ENCODE measurements around the gene LAGE3.
A peak's percentile ranks its signal among the peaks of the same experiment; 100 is the strongest.

LAGE3 gene

GRCh38 chrX:154441984-154442707, 36.9 kb downstream of the LAGE3 start:
- no peak overlapping the region for H3K4me3 ChIP-seq (ENCODE audit: low read depth, low read length)
- DNase-seq (ENCODE audit: low read depth), result no peak
- TF ChIP-seq MAX (IDR thresholded peaks at IDR 0.05; ENCODE audit: low read depth, low read length), result no peak

- TF ChIP-seq MYC (IDR thresholded peaks at IDR 0.05; ENCODE audit: low read depth, low read length), result no peak
- TF ChIP-seq CTCF (IDR thresholded peaks at IDR 0.05; ENCODE audit: low read depth, low read length), result no peak
- TF ChIP-seq MAX (IDR thresholded peaks at IDR 0.05; ENCODE audit: low read depth, low read length), result no peak
- TF ChIP-seq POLR2A (IDR thresholded peaks at IDR 0.05; ENCODE audit: extremely low read depth, insufficient read length), result no peak
- DNase-seq (ENCODE audit: low read depth), result no peak
- no peak overlapping the region for H3K4me3 ChIP-seq (ENCODE audit: low read depth, low read length)
Measured at GRCh38 chrX:154441564-154441963, 37.5 kb downstream of the LAGE3 start.

GRCh38 chrX:154440623-154441357, 38.3 kb downstream of the LAGE3 start:
- TF ChIP-seq POLR2A (IDR thresholded peaks at IDR 0.05; ENCODE audit: extremely low read depth, insufficient read length) (no peak), CTCF (IDR thresholded peaks at IDR 0.05; ENCODE audit: low read depth, low read length) (no peak), MYC (IDR thresholded peaks at IDR 0.05; ENCODE audit: low read depth, low read length) (no peak), MAX (IDR thresholded peaks at IDR 0.05; ENCODE audit: low read depth, low read length) (no peak)
- no peak for DNase-seq (ENCODE audit: low read depth)
- H3K4me3 ChIP-seq (ENCODE audit: low read depth, low read length), result no peak overlapping the region

- TF ChIP-seq POLR2A (IDR thresholded peaks at IDR 0.05; ENCODE audit: extremely low read depth, insufficient read length), result no peak
- TF ChIP-seq MYC (IDR thresholded peaks at IDR 0.05; ENCODE audit: low read depth, low read length), result no peak
- no peak for DNase-seq (ENCODE audit: low read depth)
Measured at GRCh38 chrX:154439841-154440240, 39.2 kb downstream of the LAGE3 start.

GRCh38 chrX:154437971-154438893, 40.8 kb downstream of the LAGE3 start:
- TF ChIP-seq CTCF (IDR thresholded peaks at IDR 0.05; ENCODE audit: low read depth, low read length), result no peak
- no peak for TF ChIP-seq POLR2A (IDR thresholded peaks at IDR 0.05; ENCODE audit: extremely low read depth, insufficient read length)
- no peak for TF ChIP-seq MAX (IDR thresholded peaks at IDR 0.05; ENCODE audit: low read depth, low read length)
- no peak for TF ChIP-seq MYC (IDR thresholded peaks at IDR 0.05; ENCODE audit: low read depth, low read length)
- DNase-seq (ENCODE audit: low read depth), result no peak
- H3K4me3 ChIP-seq (ENCODE audit: low read depth, low read length), result peak overlapping the region; percentile 50

More at GRCh38 chrX:154439841-154440240, 39.2 kb downstream of the LAGE3 start:
- H3K4me3 ChIP-seq (ENCODE audit: low read depth, low read length), result no peak overlapping the region

GRCh38 chrX:154436983-154437752, 41.9 kb downstream of the LAGE3 start, which contains the start of gene GDI1:
Gene GDI1 (plus strand): TSS chrX:154437154. CDS start chrX:154437255, 101 bp downstream.
- peak within 1 kb of the TSS; percentile 50 for H3K4me3 ChIP-seq (ENCODE audit: low read depth, low read length)
- peak; percentile 65 for DNase-seq (ENCODE audit: low read depth)
- TF ChIP-seq CTCF (IDR thresholded peaks at IDR 0.05; ENCODE audit: low read depth, low read length) (no peak), POLR2A (IDR thresholded peaks at IDR 0.05; ENCODE audit: extremely low read depth, insufficient read length) (no peak), MYC (IDR thresholded peaks at IDR 0.05; ENCODE audit: low read depth, low read length) (no peak), MAX (IDR thresholded peaks at IDR 0.05; ENCODE audit: low read depth, low read length) (no peak)

Measured in NB4 (cell line).